GM04503 (cell line): Measurements from ENCODE around the gene MLEC.
"Not testable (repeated sequence)": the region's sequence is repeated elsewhere in the genome, so short reads cannot be mapped to it uniquely, and the experiment has no call there.

Experiments
- DNase-seq: peaks from one replicate; pipeline ENCODE4 v3.0.0-alpha.2; 2012; ENCODE audit warnings: low read depth

Gene MLEC

GRCh38 chr12:120720987-120721801 is 34.2 kb downstream of the MLEC start:
- DNase-seq, result no peak

- DNase-seq, result no peak
Measured at GRCh38 chr12:120721866-120722265, 34.9 kb downstream of the MLEC start.

GRCh38 chr12:120722784-120723183 is 35.8 kb downstream of the MLEC start:
- DNase-seq, result no peak

GRCh38 chr12:120724720-120725119 is 37.8 kb downstream of the MLEC start:
- no peak for DNase-seq

GRCh38 chr12:120725151-120725658 is 38.3 kb downstream of the MLEC start:
- no peak for DNase-seq

- no peak for DNase-seq
Measured at GRCh38 chr12:120725659-120726509, 38.9 kb downstream of the MLEC start, which contains the start of gene ACADS. Gene ACADS (plus strand): TSS chr12:120725826. CDS start chr12:120725886, 60 bp downstream.

GRCh38 chr12:120726510-120726793 is 39.5 kb downstream of the MLEC start:
- DNase-seq, result no peak

GRCh38 chr12:120726961-120727360 is 40.0 kb downstream of the MLEC start:
- DNase-seq, result no peak

- not testable (repeated sequence) for DNase-seq
Measured at GRCh38 chr12:120732198-120732597, 45.2 kb downstream of the MLEC start.

- DNase-seq, result no peak
Measured at GRCh38 chr12:120733574-120733973, 46.6 kb downstream of the MLEC start.

GRCh38 chr12:120734210-120734609 is 47.3 kb downstream of the MLEC start:
- DNase-seq, result no peak

GRCh38 chr12:120735181-120735580 is 48.2 kb downstream of the MLEC start:
- DNase-seq, result no peak

- no peak for DNase-seq
Measured at GRCh38 chr12:120736404-120737331, 49.7 kb downstream of the MLEC start.

GRCh38 chr12:120737557-120738251 is 50.8 kb downstream of the MLEC start:
- DNase-seq, result no peak

GRCh38 chr12:120738252-120739030 is 51.5 kb downstream of the MLEC start:
- no peak for DNase-seq

- DNase-seq, result no peak
Measured at GRCh38 chr12:120739031-120739762, 52.2 kb downstream of the MLEC start.

- DNase-seq, result no peak
Measured at GRCh38 chr12:120739821-120740613, 53.1 kb downstream of the MLEC start.

GRCh38 chr12:120740871-120741270 is 53.9 kb downstream of the MLEC start:
- DNase-seq, result no peak
